Hepatocyte (in vitro differentiated cells): ENCODE measurements around the gene EEFSEC.

ENCODE experiments used
- CTCF ChIP-seq: fragments of 200-600 bp; sonication (generic); IDR thresholded peaks from 2 replicates; pipeline ENCODE4 v1.5.1; 2016; ENCODE audit warnings: antibody characterized with exemption, mild to moderate bottlenecking; ENCODE audit not compliant: poor library complexity
- EZH2 ChIP-seq: fragments of 200-600 bp; sonication (generic); IDR thresholded peaks from 2 replicates; pipeline ENCODE4 v1.6.1; 2016; ENCODE audit warnings: antibody characterized with exemption, mild to moderate bottlenecking, borderline replicate concordance
- EZH2phosphoT487 ChIP-seq: fragments of 200-600 bp; sonication (generic); IDR thresholded peaks from one replicate; pipeline ENCODE4 v1.6.1; 2018; ENCODE audit warnings: antibody characterized with exemption, mild to moderate bottlenecking, low read depth, moderate library complexity; ENCODE audit not compliant: unreplicated experiment, severe bottlenecking

GRCh38 chr3:128256131-128256530 is 102.8 kb downstream of the EEFSEC start:
- TF ChIP-seq CTCF (no peak), EZH2 (no peak), EZH2phosphoT487 (no peak)
